CD4-positive, alpha-beta T cell treated with Interleukin-10 for 1 hour (primary cell): ENCODE measurements around the gene TANC1.

ENCODE experiments used
- DNase-seq: peaks from one replicate; pipeline ENCODE4 v3.0.0-alpha.2; 2020

TANC1 gene

GRCh38 chr2:159176555-159176954 is 208.1 kb downstream of the TANC1 start:
- no peak for DNase-seq

GRCh38 chr2:159177357-159177756 is 208.9 kb downstream of the TANC1 start:
- no peak for DNase-seq

GRCh38 chr2:159177957-159178356 is 209.5 kb downstream of the TANC1 start:
- no peak for DNase-seq

- no peak for DNase-seq
Observed at GRCh38 chr2:159179096-159179495, 210.7 kb downstream of the TANC1 start.

- DNase-seq: no peak
Observed at GRCh38 chr2:159179696-159180095, 211.3 kb downstream of the TANC1 start.

- no peak for DNase-seq
Observed at GRCh38 chr2:159183346-159183745, 214.9 kb downstream of the TANC1 start.

GRCh38 chr2:159185401-159186130 is 217.1 kb downstream of the TANC1 start:
- DNase-seq: peak; percentile 39

GRCh38 chr2:159186462-159186861 is 218.0 kb downstream of the TANC1 start:
- no peak for DNase-seq

GRCh38 chr2:159187106-159187505 is 218.7 kb downstream of the TANC1 start:
- DNase-seq: no peak

GRCh38 chr2:159188449-159188848 is 220.0 kb downstream of the TANC1 start:
- no peak for DNase-seq

GRCh38 chr2:159192371-159192918 is 224.0 kb downstream of the TANC1 start:
- DNase-seq: no peak

- DNase-seq: no peak
Observed at GRCh38 chr2:159193791-159194190, 225.4 kb downstream of the TANC1 start.

- no peak for DNase-seq
Observed at GRCh38 chr2:159194241-159194640, 225.8 kb downstream of the TANC1 start.

- no peak for DNase-seq
Observed at GRCh38 chr2:159195697-159196096, 227.3 kb downstream of the TANC1 start.

GRCh38 chr2:159196393-159196925 is 228.0 kb downstream of the TANC1 start:
- no peak for DNase-seq

- DNase-seq: peak; percentile 13
Observed at GRCh38 chr2:159199236-159199635, 230.8 kb downstream of the TANC1 start.

- no peak for DNase-seq
Observed at GRCh38 chr2:159199761-159200465, 231.5 kb downstream of the TANC1 start.

GRCh38 chr2:159200498-159200897 is 232.1 kb downstream of the TANC1 start:
- DNase-seq: no peak

- DNase-seq: peak; percentile 60
Observed at GRCh38 chr2:159201360-159202063, 233.1 kb downstream of the TANC1 start.

- no peak for DNase-seq
Observed at GRCh38 chr2:159202568-159203071, 234.2 kb downstream of the TANC1 start.

GRCh38 chr2:159204381-159205144 is 236.1 kb downstream of the TANC1 start:
- DNase-seq: no peak

GRCh38 chr2:159206736-159207380 is 238.4 kb downstream of the TANC1 start:
- DNase-seq: no peak
